Immature natural killer cell (primary cell): ENCODE results near the gene TKT. TPM values are rescaled to one million over a fixed set of nuclear protein-coding genes. Genes with fewer than 3 reads are reported as not detected.

Source experiments
- DNase-seq, 3 donors: peaks; one replicate each; pipeline ENCODE4 v3.0.0; 2022; ENCODE audit warnings: mixed read lengths in 1 of 3
- H3K27ac Mint-ChIP-seq, 6 donors: one replicate each; pipeline ENCODE4 v1.8.0; 2020; ENCODE audit warnings: mixed read lengths in 6 of 6, mild to moderate bottlenecking in 5 of 6, inconsistent platforms in 4 of 6, moderate library complexity in 3 of 6
- H3K27me3 Mint-ChIP-seq, 3 donors: one replicate each; pipeline ENCODE4 v1.8.0; 2020 to 2021; ENCODE audit warnings: low read depth in 3 of 3, mild to moderate bottlenecking in 3 of 3, mixed read lengths in 3 of 3, moderate library complexity in 3 of 3, inconsistent platforms in 1 of 3
- H3K36me3 Mint-ChIP-seq, 3 donors: one replicate each; pipeline ENCODE4 v1.8.0; 2020; ENCODE audit warnings: mixed read lengths in 3 of 3, inconsistent platforms in 2 of 3, mild to moderate bottlenecking in 2 of 3
- H3K4me1 Mint-ChIP-seq, 2 donors: one replicate each; pipeline ENCODE4 v1.8.0; 2020; ENCODE audit warnings: inconsistent platforms in 2 of 2, mild to moderate bottlenecking in 2 of 2, mixed read lengths in 2 of 2, moderate library complexity in 1 of 2
- H3K4me3 Mint-ChIP-seq, 5 donors: one replicate each; pipeline ENCODE4 v1.8.0; 2020; ENCODE audit warnings: mild to moderate bottlenecking in 5 of 5, mixed read lengths in 5 of 5, inconsistent platforms in 3 of 5, moderate library complexity in 3 of 5
- H3K9me3 Mint-ChIP-seq, 6 donors: one replicate each; pipeline ENCODE4 v1.8.0; 2020; ENCODE audit warnings: mild to moderate bottlenecking in 6 of 6, mixed read lengths in 6 of 6, inconsistent platforms in 4 of 6, moderate library complexity in 3 of 6
- polyA plus RNA-seq, 3 donors: library from polyadenylated mRNA; unstranded; fragments of 300-500 nt; fragmentation: Illumina TruSeq; gene quantifications; one replicate each; pipeline ENCODE4 v1.2.3, GENCODE V29; 2021

The TKT gene
- polyA plus RNA-seq, 3 donors from 2014 or later = 52.6 to 75.2 (median 69.3) TPM

GRCh38 chr3:53199834-53200233 is 56.0 kb downstream of the TKT start:
- Mint-ChIP-seq H3K27ac (no peak overlapping the region), H3K9me3 (no peaks in the 10 kb centered on the region), H3K4me3 (no peak overlapping the region), H3K27me3 (peaks cover 5 to 10% (median 5%) of the 10 kb centered on the region in 3 donors), H3K4me1 (peaks cover 0 to 2% of the 10 kb centered on the region in 2 donors), H3K36me3 (no peaks in the 10 kb centered on the region)
- DNase-seq = no peak

- DNase-seq = no peak
- Mint-ChIP-seq H3K4me1 (peaks cover 0 to 2% of the 10 kb centered on the region in 2 donors), H3K36me3 (no peaks in the 10 kb centered on the region), H3K9me3 (no peaks in the 10 kb centered on the region), H3K27ac (no peak overlapping the region), H3K4me3 (no peak overlapping the region), H3K27me3 (peaks cover 1 to 7% (median 5%) of the 10 kb centered on the region in 3 donors)
Measured at GRCh38 chr3:53198996-53199395, 56.8 kb downstream of the TKT start.

- Mint-ChIP-seq H3K27ac (no peak overlapping the region), H3K4me3 (no peak overlapping the region), H3K4me1 (peaks cover 0 to 2% of the 10 kb centered on the region in 2 donors)
Measured at GRCh38 chr3:53198256-53198977, 57.4 kb downstream of the TKT start.

GRCh38 chr3:53196575-53197407 is 59.0 kb downstream of the TKT start:
- no peak overlapping the region for H3K4me3 Mint-ChIP-seq
- H3K27me3 Mint-ChIP-seq = peaks cover 1 to 2% (median 2%) of the 10 kb centered on the region in 3 donors
- peaks cover 0 to 7% (median 6%) of the 10 kb centered on the region in 3 donors for H3K36me3 Mint-ChIP-seq
- H3K9me3 Mint-ChIP-seq = no peaks in the 10 kb centered on the region
- H3K27ac Mint-ChIP-seq = no peak overlapping the region
- peaks cover 13 to 15% of the 10 kb centered on the region in 2 donors for H3K4me1 Mint-ChIP-seq
- no peak for DNase-seq

More at GRCh38 chr3:53198256-53198977, 57.4 kb downstream of the TKT start:
- no peak for DNase-seq
- no peaks in the 10 kb centered on the region for H3K36me3 Mint-ChIP-seq
- peaks cover 1 to 7% (median 3%) of the 10 kb centered on the region in 3 donors for H3K27me3 Mint-ChIP-seq
- no peaks in the 10 kb centered on the region for H3K9me3 Mint-ChIP-seq

GRCh38 chr3:53195602-53196574 is 59.9 kb downstream of the TKT start:
- H3K27me3 Mint-ChIP-seq = peaks cover 1 to 2% (median 2%) of the 10 kb centered on the region in 3 donors

GRCh38 chr3:53195066-53195450 is 60.8 kb downstream of the TKT start:
- Mint-ChIP-seq H3K4me1 (peaks cover 14 to 15% of the 10 kb centered on the region in 2 donors), H3K27me3 (peaks cover 0 to 1% (median 0%) of the 10 kb centered on the region in 3 donors), H3K36me3 (peaks cover 2 to 13% (median 10%) of the 10 kb centered on the region in 3 donors), H3K27ac (no peak overlapping the region), H3K9me3 (no peaks in the 10 kb centered on the region), H3K4me3 (no peak overlapping the region)
- DNase-seq = no peak

More at GRCh38 chr3:53195602-53196574, 59.9 kb downstream of the TKT start:
- H3K4me1 Mint-ChIP-seq = peaks cover 14 to 15% of the 10 kb centered on the region in 2 donors
- no peak overlapping the region for H3K27ac Mint-ChIP-seq
- peaks cover 0 to 7% (median 6%) of the 10 kb centered on the region in 3 donors for H3K36me3 Mint-ChIP-seq
- H3K4me3 Mint-ChIP-seq = no peak overlapping the region
- DNase-seq = peak; percentile 49 to 60 (median 53)
- no peaks in the 10 kb centered on the region for H3K9me3 Mint-ChIP-seq

GRCh38 chr3:53194210-53195065 is 61.4 kb downstream of the TKT start:
- Mint-ChIP-seq H3K9me3 (no peaks in the 10 kb centered on the region), H3K27ac (no peak overlapping the region), H3K27me3 (peaks cover 0 to 1% (median 0%) of the 10 kb centered on the region in 3 donors), H3K36me3 (peaks cover 5 to 18% (median 13%) of the 10 kb centered on the region in 3 donors), H3K4me1 (peaks cover 14 to 15% of the 10 kb centered on the region in 2 donors), H3K4me3 (no peak overlapping the region)
- DNase-seq = no peak

GRCh38 chr3:53193466-53194209 is 62.2 kb downstream of the TKT start:
- Mint-ChIP-seq H3K27ac (peak overlapping the region in 3 of 6 donors; percentile 24 to 91 (median 81)), H3K4me3 (no peak overlapping the region), H3K9me3 (no peaks in the 10 kb centered on the region), H3K27me3 (peaks cover 0 to 1% (median 0%) of the 10 kb centered on the region in 3 donors), H3K36me3 (peaks cover 5 to 21% (median 13%) of the 10 kb centered on the region in 3 donors), H3K4me1 (peaks cover 14 to 15% of the 10 kb centered on the region in 2 donors)
- no peak for DNase-seq

- H3K4me1 Mint-ChIP-seq = peaks cover 14 to 15% of the 10 kb centered on the region in 2 donors
- H3K36me3 Mint-ChIP-seq = peaks cover 5 to 27% (median 13%) of the 10 kb centered on the region in 3 donors
- DNase-seq = peak in 1 of 3 donors; percentile 19
- H3K4me3 Mint-ChIP-seq = peak overlapping the region in 2 of 5 donors; percentile 13 to 68
- H3K27me3 Mint-ChIP-seq = peaks cover 0 to 1% (median 1%) of the 10 kb centered on the region in 3 donors
- H3K27ac Mint-ChIP-seq = peak overlapping the region; percentile 81 to 92 (median 89)
- H3K9me3 Mint-ChIP-seq = no peaks in the 10 kb centered on the region
Measured at GRCh38 chr3:53192608-53193007, 63.2 kb downstream of the TKT start.

- H3K36me3 Mint-ChIP-seq = peaks cover 5 to 30% (median 13%) of the 10 kb centered on the region in 3 donors
- no peak for DNase-seq
- peaks cover 14 to 15% of the 10 kb centered on the region in 2 donors for H3K4me1 Mint-ChIP-seq
- H3K9me3 Mint-ChIP-seq = no peaks in the 10 kb centered on the region
- H3K27me3 Mint-ChIP-seq = peaks cover 0 to 1% (median 0%) of the 10 kb centered on the region in 3 donors
- H3K4me3 Mint-ChIP-seq = peak overlapping the region in 1 of 5 donors; percentile 24
- peak overlapping the region in 5 of 6 donors; percentile 62 to 85 (median 70) for H3K27ac Mint-ChIP-seq
Measured at GRCh38 chr3:53191836-53192480, 63.9 kb downstream of the TKT start.

GRCh38 chr3:53190659-53191058 is 65.2 kb downstream of the TKT start:
- no peak for DNase-seq
- Mint-ChIP-seq H3K4me1 (peaks cover 13 to 15% of the 10 kb centered on the region in 2 donors), H3K27me3 (peaks cover 0 to 1% (median 0%) of the 10 kb centered on the region in 3 donors), H3K27ac (peak overlapping the region in 1 of 6 donors; percentile 54), H3K36me3 (peaks cover 5 to 30% (median 13%) of the 10 kb centered on the region in 3 donors), H3K4me3 (no peak overlapping the region), H3K9me3 (no peaks in the 10 kb centered on the region)
